Measurements from ENCODE around the gene ZNF710.

DNA sequence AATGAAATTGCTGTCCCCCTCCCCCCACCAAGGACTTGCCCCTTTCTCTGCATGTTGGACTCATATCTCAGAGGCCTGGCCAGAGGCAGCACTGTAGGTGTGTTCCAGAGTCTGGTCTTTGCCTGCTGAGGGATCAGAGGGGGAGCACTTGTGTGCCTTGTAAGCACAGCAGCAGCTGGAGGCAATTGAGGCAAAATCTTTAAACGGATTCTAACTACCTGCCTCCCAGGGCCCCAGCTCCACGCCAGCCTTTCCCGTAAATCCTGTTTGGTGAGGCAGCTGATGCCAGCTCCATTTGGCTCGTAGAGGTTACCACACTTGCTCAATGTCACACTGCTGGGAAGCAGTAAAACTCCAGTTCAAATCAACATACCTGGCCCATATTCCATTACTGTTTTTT lies 103.4 kb downstream of the ZNF710 start:
- TF ChIP-seq, protein P1, sequence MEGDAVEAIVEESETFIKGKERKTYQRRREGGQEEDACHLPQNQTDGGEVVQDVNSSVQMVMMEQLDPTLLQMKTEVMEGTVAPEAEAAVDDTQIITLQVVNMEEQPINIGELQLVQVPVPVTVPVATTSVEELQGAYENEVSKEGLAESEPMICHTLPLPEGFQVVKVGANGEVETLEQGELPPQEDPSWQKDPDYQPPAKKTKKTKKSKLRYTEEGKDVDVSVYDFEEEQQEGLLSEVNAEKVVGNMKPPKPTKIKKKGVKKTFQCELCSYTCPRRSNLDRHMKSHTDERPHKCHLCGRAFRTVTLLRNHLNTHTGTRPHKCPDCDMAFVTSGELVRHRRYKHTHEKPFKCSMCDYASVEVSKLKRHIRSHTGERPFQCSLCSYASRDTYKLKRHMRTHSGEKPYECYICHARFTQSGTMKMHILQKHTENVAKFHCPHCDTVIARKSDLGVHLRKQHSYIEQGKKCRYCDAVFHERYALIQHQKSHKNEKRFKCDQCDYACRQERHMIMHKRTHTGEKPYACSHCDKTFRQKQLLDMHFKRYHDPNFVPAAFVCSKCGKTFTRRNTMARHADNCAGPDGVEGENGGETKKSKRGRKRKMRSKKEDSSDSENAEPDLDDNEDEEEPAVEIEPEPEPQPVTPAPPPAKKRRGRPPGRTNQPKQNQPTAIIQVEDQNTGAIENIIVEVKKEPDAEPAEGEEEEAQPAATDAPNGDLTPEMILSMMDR (IDR thresholded peaks at IDR 0.05): no peak
- TF ChIP-seq POLR2AphosphoS5 (IDR thresholded peaks at IDR 0.05): no peak
- no peak for TF ChIP-seq EP300 (IDR thresholded peaks at IDR 0.05)

All from esophagus muscularis mucosa (tissue), 4 donors.